T47D (cell line): ENCODE measurements around the gene OSGIN1.

Source experiments
- DNase-seq, 2 experiments: peaks; one replicate each; pipeline versions ENCODE4 v3.0.0 to v3.0.0-alpha.2; 2011 to 2012; ENCODE audit warnings: low read depth in 1 of 2, low spot score in 1 of 2
- JUND ChIP-seq: IDR thresholded peaks from 2 replicates; pipeline ENCODE4 v1.6.1; 2012; ENCODE audit warnings: low read depth
- in situ Hi-C: cut with HindIII; loops from 2 replicates; pipeline ENCODE4 v1.10.0; 2016; ENCODE audit warnings: low sequenced_read_pairs, low pct_unique_long_range_greater_than_20kb

OSGIN1 gene

GRCh38 chr16:83917152-83918120 is 35.6 kb upstream of the OSGIN1 start:
- TF ChIP-seq JUND: no peak
- in situ Hi-C loops: no loop called here
- no peak for DNase-seq

- no peak for TF ChIP-seq JUND
- in situ Hi-C loops: no loop called here
- DNase-seq: no peak
Observed at GRCh38 chr16:83920894-83921491, 32.0 kb upstream of the OSGIN1 start.

GRCh38 chr16:83923581-83924365 is 29.3 kb upstream of the OSGIN1 start:
- TF ChIP-seq JUND: no peak
- DNase-seq: no peak
- in situ Hi-C loops: no loop called here

- no peak for TF ChIP-seq JUND
- in situ Hi-C loops: no loop called here
- DNase-seq: no peak
Observed at GRCh38 chr16:83924686-83925085, 28.4 kb upstream of the OSGIN1 start.

- in situ Hi-C loops: no loop called here
- DNase-seq: no peak
- no peak for TF ChIP-seq JUND
Observed at GRCh38 chr16:83925095-83925905, 27.7 kb upstream of the OSGIN1 start.

- peak in 1 of 2 experiments; percentile 40 for DNase-seq
- TF ChIP-seq JUND: no peak
- in situ Hi-C loops: no loop called here
Observed at GRCh38 chr16:83925957-83926725, 26.9 kb upstream of the OSGIN1 start.

- in situ Hi-C loops: no loop called here
- no peak for TF ChIP-seq JUND
- peak; percentile 92 to 96 for DNase-seq
Observed at GRCh38 chr16:83926726-83927397, 26.2 kb upstream of the OSGIN1 start.

- TF ChIP-seq JUND: no peak
- DNase-seq: peak in 1 of 2 experiments; percentile 86
- in situ Hi-C loops: no loop called here
Observed at GRCh38 chr16:83928341-83929055, 24.5 kb upstream of the OSGIN1 start.

GRCh38 chr16:83929811-83930555 is 23.1 kb upstream of the OSGIN1 start:
- in situ Hi-C loops: no loop called here
- peak; percentile 73 to 75 for DNase-seq
- no peak for TF ChIP-seq JUND
